Measurements from ENCODE around the gene ABCC10.
"Not testable (repeated sequence)": the region's sequence is repeated elsewhere in the genome, so short reads cannot be mapped to it uniquely, and the experiment has no call there.

Gene ABCC10

DNA sequence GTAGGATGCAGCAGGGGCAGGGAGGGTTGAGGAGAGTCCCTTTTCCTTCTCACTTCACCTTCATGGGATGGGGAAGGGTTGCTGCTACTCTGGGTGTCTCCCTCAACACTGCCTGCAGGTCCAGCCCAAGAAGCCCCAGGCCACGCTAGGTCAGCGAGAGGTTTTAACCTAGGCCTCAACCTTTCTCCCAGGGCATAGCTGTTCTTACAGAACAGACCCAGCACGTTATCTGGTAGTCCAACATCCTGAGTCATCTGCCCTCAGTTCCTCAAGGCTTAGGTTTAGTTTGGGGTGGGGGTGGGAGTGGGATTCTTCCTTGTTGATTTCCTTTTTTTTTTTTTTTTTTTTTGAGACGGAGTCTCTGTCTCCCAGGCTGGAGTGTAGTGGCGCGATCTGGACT lies 67.0 kb downstream of the ABCC10 start:
- no peak for DNase-seq (ENCODE audit: low read depth in 2 of 3, low spot score in 1 of 3)

DNA sequence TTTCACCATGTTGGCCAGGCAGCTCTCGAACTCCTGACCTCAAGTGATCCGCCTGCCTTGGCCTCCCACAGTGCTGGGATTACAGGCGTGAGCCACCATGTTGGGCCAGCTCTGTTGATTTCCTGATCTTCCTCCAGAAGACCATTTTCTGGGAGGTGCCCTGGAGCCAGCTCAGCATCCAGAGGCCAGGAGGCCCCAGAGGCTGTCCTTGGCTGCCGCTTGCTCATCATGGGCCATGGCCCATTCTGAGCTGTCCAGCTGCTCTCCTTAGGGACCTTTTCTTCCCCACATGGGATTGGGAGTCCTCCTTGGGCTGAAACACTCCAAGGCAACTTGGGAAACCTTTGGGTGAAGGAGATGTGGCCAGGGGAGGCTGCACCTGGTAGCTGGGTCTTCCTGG lies 67.4 kb downstream of the ABCC10 start:
- no peak for DNase-seq (ENCODE audit: low read depth in 2 of 3, low spot score in 1 of 3)

DNA sequence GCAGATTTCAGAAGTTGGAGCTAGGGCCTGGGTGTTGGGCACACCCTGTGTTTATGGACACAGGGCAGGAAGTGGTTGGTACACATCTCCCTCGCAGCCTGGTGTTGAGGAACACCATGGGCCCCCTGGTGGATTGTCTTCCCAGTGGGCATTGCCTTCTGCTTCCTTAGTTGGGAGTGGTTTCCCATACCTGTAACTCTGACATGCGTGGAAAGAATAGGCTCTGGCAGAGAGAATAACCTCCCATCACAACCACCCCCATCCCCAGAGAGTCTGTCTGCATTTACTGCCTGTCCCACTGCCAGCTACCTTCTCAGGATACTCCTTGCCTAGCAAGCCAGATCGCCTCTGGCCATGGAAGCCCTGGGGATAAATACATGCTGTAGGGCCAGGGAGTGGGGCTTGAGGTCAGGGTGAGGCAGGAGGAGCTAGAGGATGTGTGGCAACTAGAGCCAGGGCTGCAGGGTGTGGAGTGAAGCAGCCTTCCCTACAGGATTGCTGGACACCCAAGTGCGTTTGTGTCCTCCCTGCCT lies 68.1 kb downstream of the ABCC10 start:
- no peak for DNase-seq (ENCODE audit: low read depth in 2 of 3, low spot score in 1 of 3)

DNA sequence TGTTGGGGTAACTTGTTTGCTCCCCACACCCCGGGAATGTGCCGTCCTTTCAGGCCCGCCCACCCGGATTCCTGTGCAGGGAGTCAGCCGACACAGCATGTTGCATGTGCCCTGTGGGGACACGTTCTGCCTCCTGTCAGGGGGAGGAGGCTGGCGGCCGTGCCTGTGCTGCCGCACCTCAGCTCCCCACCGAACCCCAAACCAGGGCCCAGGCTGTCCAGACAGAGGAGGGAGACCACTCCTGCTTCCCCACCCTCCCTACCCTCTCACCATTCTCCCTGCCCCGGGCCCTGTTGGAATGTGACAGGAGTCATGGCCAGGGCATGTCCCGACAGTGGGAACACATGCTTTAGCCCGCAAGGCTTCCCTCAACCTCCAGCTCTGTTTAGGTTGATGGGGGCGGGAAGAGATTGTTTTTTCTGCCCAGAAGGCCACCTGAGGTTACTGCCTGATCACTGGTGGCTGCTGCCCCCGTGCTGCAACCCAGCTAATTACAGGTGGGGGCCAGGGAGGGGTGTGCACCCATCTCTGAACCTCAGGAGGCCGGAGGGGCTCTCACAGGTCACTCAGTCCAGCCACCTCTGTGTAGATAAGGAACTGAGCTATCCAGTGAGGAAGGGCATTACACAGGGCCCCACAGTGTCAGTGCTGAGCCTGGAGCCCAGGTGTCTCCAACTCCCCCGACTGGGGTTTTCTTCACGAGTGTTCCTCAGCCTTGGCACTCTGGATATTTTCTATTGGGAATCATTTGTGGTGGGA lies 69.2 kb downstream of the ABCC10 start:
- DNase-seq (ENCODE audit: low read depth in 2 of 3, low spot score in 1 of 3): no peak

DNA sequence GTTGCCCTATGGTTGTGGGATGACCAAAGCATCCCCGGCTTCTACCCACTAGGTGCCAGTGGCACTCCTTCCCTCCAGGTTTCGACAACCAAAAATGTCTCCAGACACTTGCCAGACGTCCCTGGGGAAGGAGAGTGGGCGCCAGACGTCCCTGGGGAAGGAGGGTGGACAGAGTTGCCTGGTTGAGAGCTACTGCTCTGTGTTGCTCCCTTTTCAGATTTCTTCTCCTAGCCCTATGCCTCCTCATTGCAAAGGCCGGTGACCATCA lies 69.7 kb downstream of the ABCC10 start:
- DNase-seq (ENCODE audit: low read depth in 2 of 3, low spot score in 1 of 3): no peak

DNA sequence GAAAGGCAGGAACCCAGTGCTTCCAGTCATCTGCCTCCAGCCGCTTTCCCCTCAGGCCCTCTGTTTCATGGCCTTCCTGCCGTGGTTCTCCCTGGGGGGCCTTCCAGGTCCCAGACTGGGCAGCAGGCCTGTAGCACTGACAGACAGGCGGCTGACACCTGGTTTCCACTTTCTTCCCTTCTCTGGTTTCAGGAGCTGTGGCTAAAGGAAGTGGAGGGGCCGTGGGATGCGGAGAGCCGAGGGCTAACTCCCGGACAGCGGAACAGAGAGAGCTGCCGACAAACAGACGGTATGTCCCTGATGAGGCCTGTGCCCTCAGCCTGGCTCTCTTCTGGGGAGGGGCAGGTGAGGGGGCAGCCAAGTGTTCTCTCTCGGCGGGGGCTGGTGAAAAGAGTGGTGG lies 70.3 kb downstream of the ABCC10 start:
- DNase-seq (ENCODE audit: low read depth in 2 of 3, low spot score in 1 of 3): no peak

DNA sequence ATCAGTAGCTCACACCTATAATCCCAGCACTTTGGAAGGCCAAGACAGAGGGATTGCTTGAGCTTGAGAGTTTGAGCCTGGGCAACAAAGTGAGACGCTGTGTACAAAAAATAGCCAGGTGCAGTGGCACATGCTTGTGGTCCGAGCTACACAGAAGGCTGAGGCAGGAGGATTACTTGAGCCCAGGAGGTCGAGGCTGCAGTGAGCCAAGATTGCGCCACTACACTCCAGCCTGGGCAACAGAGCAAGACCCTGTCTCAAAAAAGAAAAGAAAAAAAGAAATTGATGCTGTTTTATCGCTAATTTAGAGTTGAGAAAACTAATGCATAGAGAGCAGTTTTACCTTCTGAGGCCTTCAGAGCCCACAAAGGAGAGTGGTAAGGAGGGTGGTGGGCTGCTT lies 71.0 kb downstream of the ABCC10 start:
- not testable (repeated sequence) for DNase-seq (ENCODE audit: low read depth in 2 of 3, low spot score in 1 of 3)

DNA sequence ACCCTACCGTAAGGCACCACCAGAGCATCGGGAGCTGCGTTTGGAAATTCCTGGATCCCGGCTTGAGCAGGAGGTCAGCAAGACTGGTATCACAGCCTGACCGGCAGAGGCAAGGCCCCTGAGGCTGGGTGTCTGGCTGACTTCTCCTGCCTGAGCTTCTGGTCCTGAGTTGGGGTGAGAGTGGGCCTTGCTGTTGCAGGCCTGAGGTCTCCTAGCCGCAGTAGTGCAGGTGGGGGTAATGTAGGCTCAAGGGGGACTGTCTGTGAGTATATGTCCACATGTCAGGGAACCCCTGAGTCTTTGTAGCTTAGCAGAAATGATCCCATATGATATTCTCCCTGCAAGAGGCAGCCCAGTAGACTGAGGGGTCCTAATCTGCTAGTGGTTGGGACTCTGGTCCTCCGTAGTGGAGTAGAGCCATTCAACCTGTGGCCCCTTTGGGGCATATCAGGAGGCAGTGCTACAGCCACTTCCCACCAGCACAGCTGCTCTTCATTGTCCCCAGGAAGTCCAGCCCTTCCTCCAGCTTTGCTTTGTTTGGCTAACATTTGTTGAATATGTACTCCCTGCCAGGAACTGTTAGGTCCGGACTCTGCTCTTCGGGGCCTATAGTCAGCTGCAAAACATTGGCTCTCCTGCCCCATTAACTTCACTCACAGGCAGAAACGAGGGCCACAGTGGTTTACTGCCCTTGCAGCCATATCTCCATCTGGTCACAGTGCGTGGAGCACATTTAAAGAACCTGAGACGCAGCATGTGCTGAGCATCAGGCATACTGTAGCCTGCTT lies 71.9 kb downstream of the ABCC10 start:
- no peak for DNase-seq (ENCODE audit: low read depth in 2 of 3, low spot score in 1 of 3)
